Body of pancreas (tissue), 4 donors: ENCODE results near the gene KLHL6.

ENCODE experiments used
- POLR2A ChIP-seq, 3 donors: fragments of 450-650 bp; IDR thresholded peaks; one replicate each; pipeline ENCODE4 v1.6.1; 2016; ENCODE audit warnings: antibody characterized with exemption in 3 of 3, mild to moderate bottlenecking in 2 of 3
- TF ChIP-seq, protein P1 (sequence below), 7 experiments: fragments of 450-650 bp in 4 of 7; fragments of 200-600 bp in 3 of 7; sonication (generic) in 3 of 7; IDR thresholded peaks; one replicate each; pipeline ENCODE4 v1.5.1; 2016 to 2019; ENCODE audit warnings: antibody characterized with exemption in 7 of 7

- TF ChIP-seq, protein P1, sequence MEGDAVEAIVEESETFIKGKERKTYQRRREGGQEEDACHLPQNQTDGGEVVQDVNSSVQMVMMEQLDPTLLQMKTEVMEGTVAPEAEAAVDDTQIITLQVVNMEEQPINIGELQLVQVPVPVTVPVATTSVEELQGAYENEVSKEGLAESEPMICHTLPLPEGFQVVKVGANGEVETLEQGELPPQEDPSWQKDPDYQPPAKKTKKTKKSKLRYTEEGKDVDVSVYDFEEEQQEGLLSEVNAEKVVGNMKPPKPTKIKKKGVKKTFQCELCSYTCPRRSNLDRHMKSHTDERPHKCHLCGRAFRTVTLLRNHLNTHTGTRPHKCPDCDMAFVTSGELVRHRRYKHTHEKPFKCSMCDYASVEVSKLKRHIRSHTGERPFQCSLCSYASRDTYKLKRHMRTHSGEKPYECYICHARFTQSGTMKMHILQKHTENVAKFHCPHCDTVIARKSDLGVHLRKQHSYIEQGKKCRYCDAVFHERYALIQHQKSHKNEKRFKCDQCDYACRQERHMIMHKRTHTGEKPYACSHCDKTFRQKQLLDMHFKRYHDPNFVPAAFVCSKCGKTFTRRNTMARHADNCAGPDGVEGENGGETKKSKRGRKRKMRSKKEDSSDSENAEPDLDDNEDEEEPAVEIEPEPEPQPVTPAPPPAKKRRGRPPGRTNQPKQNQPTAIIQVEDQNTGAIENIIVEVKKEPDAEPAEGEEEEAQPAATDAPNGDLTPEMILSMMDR (IDR thresholded peaks at IDR 0.05): peak in 5 of 7 experiments; percentile 6 to 19 (median 10)
- no peak for TF ChIP-seq POLR2A (IDR thresholded peaks at IDR 0.05)
Observed at GRCh38 chr3:183591881-183592521, 36.5 kb upstream of the KLHL6 start.
